GM21723 (cell line): ENCODE measurements around the gene FAM227B.
"Not testable (repeated sequence)": the region's sequence is repeated elsewhere in the genome, so short reads cannot be mapped to it uniquely, and the experiment has no call there.

Source experiments
- ATAC-seq: cut with Tn5 transposase; IDR thresholded peaks from one replicate; pipeline ENCODE4 v1.9.1; 2021; ENCODE audit warnings: mild to moderate bottlenecking, moderate library complexity; ENCODE audit not compliant: unreplicated experiment

The FAM227B gene

GRCh38 chr15:49612240-49612639, 8.4 kb downstream of the FAM227B start:
- ATAC-seq: not testable (repeated sequence)

- ATAC-seq: no peak
These were observed 10.3 kb downstream of the FAM227B start for GRCh38 chr15:49610157-49610918.

DNA sequence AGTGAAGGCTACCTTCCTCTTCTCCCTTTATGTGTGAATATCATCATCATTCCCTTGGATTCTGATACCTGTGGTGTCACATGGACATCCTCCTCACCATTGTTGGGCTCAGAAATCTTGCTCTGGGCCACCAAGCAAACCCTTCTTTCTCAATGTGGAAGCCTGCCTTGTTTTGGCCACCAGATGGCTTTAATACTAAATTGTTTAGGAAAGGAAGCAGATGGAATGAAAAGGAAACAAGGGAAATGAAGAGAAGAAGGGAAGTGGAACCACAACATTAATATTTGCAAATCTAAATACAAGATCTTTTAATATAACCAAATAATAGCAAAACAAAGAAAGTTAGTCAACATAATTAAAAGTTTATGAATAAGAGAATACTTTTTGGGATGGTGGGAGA, 14.0 kb downstream of the FAM227B start:
- ATAC-seq: no peak

GRCh38 chr15:49605588-49605987, 15.0 kb downstream of the FAM227B start:
- no peak for ATAC-seq

GRCh38 chr15:49604625-49605409, 15.8 kb downstream of the FAM227B start:
- no peak for ATAC-seq

GRCh38 chr15:49592829-49593316, 27.7 kb downstream of the FAM227B start:
- not testable (repeated sequence) for ATAC-seq

- ATAC-seq: peak; percentile 72
These were observed 31.6 kb downstream of the FAM227B start for GRCh38 chr15:49589030-49589429.

GRCh38 chr15:49573421-49573820, 47.2 kb downstream of the FAM227B start:
- ATAC-seq: no peak

DNA sequence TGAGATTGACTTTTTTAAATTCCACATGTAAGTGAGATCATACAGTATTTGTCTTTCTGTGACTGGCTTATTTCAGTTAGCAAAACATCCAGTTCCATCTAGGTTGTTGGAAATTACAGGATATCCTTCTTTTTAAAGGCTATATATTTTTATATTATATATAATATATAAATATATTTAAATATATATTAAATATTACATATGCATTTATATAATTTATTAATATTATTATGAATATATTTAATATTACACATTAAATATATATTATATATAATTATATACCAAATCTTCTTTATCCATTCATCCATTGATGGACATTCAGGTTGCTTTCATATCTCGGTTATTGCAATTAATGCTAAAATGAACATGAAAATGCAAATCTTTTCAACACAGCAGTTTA, 49.9 kb downstream of the FAM227B start:
- ATAC-seq: no peak

- no peak for ATAC-seq
These were observed 50.4 kb downstream of the FAM227B start for GRCh38 chr15:49570174-49570573.

DNA sequence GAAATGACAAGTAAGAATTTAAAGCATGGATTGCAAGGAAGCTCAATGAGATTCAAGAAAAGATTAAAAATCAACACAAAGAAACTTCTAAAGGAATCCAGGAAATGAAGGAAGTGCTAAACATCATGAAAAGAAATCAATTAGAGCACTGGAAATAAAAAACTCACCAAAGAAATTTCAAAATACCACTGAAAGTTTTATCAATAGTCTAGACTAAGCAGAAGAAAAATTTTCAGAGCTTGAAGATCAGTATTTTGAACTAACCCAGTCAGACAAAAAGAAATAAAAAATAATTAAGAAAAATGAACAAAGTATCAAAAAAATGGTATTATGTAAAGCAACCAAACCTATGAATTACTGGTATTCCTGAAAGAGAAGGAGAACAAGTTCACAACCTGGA, 60.6 kb downstream of the FAM227B start:
- no peak for ATAC-seq

GRCh38 chr15:49558929-49559328, 61.7 kb downstream of the FAM227B start:
- ATAC-seq: no peak

DNA sequence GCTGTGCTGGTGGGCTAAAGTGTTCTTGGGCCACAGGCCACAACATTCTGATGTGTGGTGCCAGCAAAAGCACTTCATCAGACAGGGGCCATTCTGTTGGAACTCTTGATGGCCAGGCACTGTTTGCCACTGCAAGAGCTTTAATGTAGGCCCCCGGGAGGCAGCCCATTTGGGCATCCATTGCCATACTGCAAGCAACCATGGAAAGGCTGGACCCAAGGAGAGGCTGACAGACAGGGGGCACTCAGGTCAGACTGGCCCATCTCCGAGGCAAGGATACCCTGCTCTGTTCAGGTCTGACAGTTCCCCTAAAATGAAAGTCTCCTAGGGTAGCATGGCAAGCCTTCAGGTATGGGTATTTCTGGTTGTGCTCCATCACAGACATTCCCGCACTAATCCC, 64.2 kb downstream of the FAM227B start:
- no peak for ATAC-seq

DNA sequence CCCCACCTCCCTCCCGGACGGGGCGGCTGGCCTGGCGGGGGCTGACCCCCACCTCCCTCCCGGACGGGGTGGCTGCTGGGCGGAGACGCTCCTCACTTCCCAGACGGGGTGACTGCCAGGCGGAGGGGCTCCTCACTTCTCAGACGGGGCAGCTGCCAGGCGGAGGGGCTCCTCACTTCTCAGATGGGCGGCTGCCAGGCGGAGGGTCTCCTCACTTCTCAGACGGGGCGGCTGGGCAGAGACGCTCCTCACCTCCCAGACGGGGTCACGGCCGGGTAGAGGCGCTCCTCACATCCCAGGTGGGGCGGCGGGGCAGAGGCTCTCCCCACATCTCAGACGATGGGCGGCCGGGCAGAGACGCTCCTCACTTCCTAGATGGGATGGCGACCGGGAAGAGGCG, 70.3 kb downstream of the FAM227B start:
- not testable (repeated sequence) for ATAC-seq

DNA sequence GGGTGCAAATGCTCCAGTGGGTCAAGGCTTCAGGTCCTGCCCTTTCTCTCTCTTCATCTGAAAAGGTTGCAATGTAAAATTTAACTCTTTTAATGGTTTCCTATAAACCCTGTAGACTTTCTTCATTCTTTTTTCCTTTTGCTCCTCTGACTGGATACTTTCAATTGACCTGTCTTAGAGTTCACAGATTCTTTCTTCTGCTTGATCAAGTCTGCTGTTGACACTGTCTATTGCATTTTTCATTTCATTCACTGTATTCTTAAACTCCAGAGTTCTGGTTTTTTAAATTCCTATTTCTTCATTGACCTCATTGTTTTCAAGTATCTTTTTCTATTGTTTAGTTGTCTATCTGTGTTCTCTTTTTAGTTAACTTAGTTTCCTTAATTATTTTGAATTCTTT, 82.1 kb downstream of the FAM227B start:
- no peak for ATAC-seq

DNA sequence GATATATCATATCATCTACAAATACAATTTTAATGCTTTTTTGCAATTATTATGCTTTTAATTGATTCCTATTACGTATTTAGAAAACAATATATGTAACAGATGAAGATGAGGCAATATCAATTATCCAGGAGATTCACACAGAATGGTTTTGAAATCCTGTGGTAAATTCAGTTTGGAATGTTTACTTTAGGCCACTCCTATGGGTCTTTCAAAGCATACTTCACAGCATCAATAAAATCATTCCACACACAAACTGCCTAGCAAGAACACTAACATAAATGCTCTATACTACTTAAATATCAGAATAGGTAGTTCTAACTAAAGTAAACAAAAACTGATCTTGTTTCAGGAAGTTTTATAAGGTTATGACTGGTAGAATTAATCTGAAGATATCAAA, 90.5 kb downstream of the FAM227B start:
- ATAC-seq: no peak

DNA sequence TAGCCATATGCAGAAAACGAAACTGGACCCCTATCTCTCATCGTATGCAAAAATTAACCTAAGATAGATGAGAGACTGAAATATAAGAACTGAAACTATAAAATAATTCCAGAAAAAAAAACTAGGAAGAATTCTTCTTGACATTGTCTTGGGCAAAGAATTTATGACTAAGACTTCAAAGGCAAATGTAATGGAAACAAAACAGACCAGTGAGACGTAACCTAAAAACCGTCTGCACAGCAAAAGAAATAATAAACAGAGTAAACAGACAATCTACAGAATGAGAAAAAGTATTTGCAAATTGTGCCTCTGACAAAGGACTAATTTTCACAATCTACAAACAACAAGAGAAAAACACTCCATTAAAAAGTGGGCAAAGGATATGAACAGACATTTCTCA, 92.3 kb downstream of the FAM227B start:
- no peak for ATAC-seq

- ATAC-seq: no peak
These were observed 98.8 kb downstream of the FAM227B start for GRCh38 chr15:49521802-49522201.

DNA sequence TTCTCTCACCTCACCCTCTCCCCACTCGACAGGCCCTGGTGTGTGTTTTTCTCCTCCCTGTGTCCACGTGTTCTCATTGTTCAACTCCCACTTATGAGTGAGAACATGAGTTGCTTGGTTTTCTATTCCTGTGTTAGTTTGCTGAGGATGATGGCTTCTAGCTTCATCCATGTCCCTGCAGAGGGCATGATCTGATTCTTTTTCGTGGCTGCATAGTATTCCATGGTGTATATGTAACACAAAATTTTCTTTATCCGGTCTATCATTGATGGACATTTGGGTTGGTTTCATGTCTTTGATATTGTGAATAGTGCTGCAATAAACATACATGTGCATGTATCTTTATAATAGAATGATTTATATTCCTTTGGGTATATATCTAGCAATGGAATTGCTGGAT, 107.9 kb downstream of the FAM227B start:
- not testable (repeated sequence) for ATAC-seq

- no peak for ATAC-seq
These were observed 113.4 kb downstream of the FAM227B start for GRCh38 chr15:49507261-49507660.

- ATAC-seq: no peak
These were observed 114.3 kb downstream of the FAM227B start for GRCh38 chr15:49506341-49506740.

DNA sequence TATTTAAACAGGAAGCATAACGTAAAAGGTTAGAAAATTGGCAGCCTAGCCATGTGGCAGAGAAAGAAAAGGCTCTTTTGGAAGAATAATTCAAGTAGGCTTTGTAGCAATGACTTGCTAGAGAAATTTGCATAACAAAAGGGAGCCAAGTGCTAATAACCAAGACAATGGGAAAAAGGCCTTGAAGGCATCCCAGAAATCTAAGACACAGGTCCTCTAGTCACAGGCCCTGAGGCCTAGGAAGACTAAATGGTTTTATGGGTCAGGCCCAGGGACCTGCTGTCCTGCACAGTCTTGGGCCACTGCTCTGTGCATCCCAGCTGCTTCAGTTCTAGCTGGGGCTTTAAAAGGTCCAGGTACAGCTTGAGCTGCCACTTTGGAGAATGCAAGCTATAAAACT, 119.0 kb downstream of the FAM227B start:
- ATAC-seq: no peak
